Activated CD4-positive, alpha-beta memory T cell treated with anti-CD3 and anti-CD28 coated beads for 36 hours (primary cell): ENCODE measurements around the gene SIRPA. TPM values are rescaled to one million over a fixed set of nuclear protein-coding genes. Genes with fewer than 3 reads are reported as not detected.

ENCODE experiments used
- CTCF ChIA-PET: fragments of 350-600 bp; sonication (Branson Sonifier 250); formaldehyde crosslinking; loops from one replicate; lab custom pipeline; 2021; ENCODE audit warnings: antibody characterized with exemption, inconsistent platforms; lab: Charles Lee
- POLR2A ChIA-PET: fragments of 350-600 bp; sonication (Branson Sonifier 250); formaldehyde crosslinking; loops from one replicate; lab custom pipeline; 2021; ENCODE audit warnings: antibody characterized with exemption; lab: Charles Lee
- DNase-seq: peaks from one replicate; pipeline ENCODE4 v3.0.0-alpha.2; 2020
- H3K27ac Mint-ChIP-seq: one replicate; pipeline ENCODE4 v1.8.0; 2021; ENCODE audit warnings: mixed read lengths
- H3K27me3 Mint-ChIP-seq: one replicate; pipeline ENCODE4 v1.8.0; 2021; ENCODE audit warnings: mixed read lengths
- H3K36me3 Mint-ChIP-seq: one replicate; pipeline ENCODE4 v1.8.0; 2021; ENCODE audit warnings: mixed read lengths
- H3K4me1 Mint-ChIP-seq: one replicate; pipeline ENCODE4 v1.8.0; 2021; ENCODE audit warnings: low read depth, mixed read lengths
- H3K4me3 Mint-ChIP-seq: one replicate; pipeline ENCODE4 v1.8.0; 2021; ENCODE audit warnings: mild to moderate bottlenecking, mixed read lengths
- H3K9me3 Mint-ChIP-seq: one replicate; pipeline ENCODE4 v1.8.0; 2021; ENCODE audit warnings: mixed read lengths
- intact Hi-C: fragments of 100-400 bp; cut with micrococcal nuclease; formaldehyde crosslinking; loops from one replicate; pipeline ENCODE4 v1.15.1; 2023
- total RNA-seq, 2 experiments: library from RNA; stranded (reverse); gene quantifications; one replicate each; pipeline ENCODE4 v1.2.3, GENCODE V29; 2021

SIRPA gene
- total RNA-seq, 2 experiments from 2014 or later = not detected

GRCh38 chr20:1858871-1859270 is 36.3 kb upstream of the SIRPA start:
- Mint-ChIP-seq H3K4me3 (no peak overlapping the region), H3K4me1 (no peaks in the 10 kb centered on the region), H3K9me3 (no peaks in the 10 kb centered on the region), H3K36me3 (no peaks in the 10 kb centered on the region), H3K27ac (no peak overlapping the region), H3K27me3 (peaks cover 19% of the 10 kb centered on the region)
- CTCF ChIA-PET = no interaction called here
- intact Hi-C loops = no loop called here
- POLR2A ChIA-PET = no interaction called here
- no peak for DNase-seq

- no peak overlapping the region for H3K4me3 Mint-ChIP-seq
- H3K9me3 Mint-ChIP-seq = no peaks in the 10 kb centered on the region
- POLR2A ChIA-PET = no interaction called here
- no peak overlapping the region for H3K27ac Mint-ChIP-seq
- H3K27me3 Mint-ChIP-seq = peaks cover 19% of the 10 kb centered on the region
- intact Hi-C loops = no loop called here
- no peak for DNase-seq
- H3K36me3 Mint-ChIP-seq = no peaks in the 10 kb centered on the region
- no peaks in the 10 kb centered on the region for H3K4me1 Mint-ChIP-seq
- CTCF ChIA-PET = no interaction called here
These were observed 34.8 kb upstream of the SIRPA start for GRCh38 chr20:1860446-1860845.

GRCh38 chr20:1861347-1861976 is 33.7 kb upstream of the SIRPA start:
- POLR2A ChIA-PET = no interaction called here
- H3K36me3 Mint-ChIP-seq = no peaks in the 10 kb centered on the region

GRCh38 chr20:1861996-1862662 is 33.1 kb upstream of the SIRPA start:
- POLR2A ChIA-PET = no interaction called here

More at GRCh38 chr20:1861347-1861976, 33.7 kb upstream of the SIRPA start:
- Mint-ChIP-seq H3K4me3 (no peak overlapping the region), H3K27ac (no peak overlapping the region), H3K27me3 (peaks cover 18% of the 10 kb centered on the region), H3K4me1 (no peaks in the 10 kb centered on the region), H3K9me3 (no peaks in the 10 kb centered on the region)
- no peak for DNase-seq
- intact Hi-C loops = no loop called here
- CTCF ChIA-PET = no interaction called here

GRCh38 chr20:1862663-1863053 is 32.5 kb upstream of the SIRPA start:
- POLR2A ChIA-PET = no interaction called here
- H3K4me1 Mint-ChIP-seq = no peaks in the 10 kb centered on the region
- H3K27me3 Mint-ChIP-seq = peaks cover 21% of the 10 kb centered on the region
- no peak for DNase-seq
- H3K4me3 Mint-ChIP-seq = no peak overlapping the region
- H3K9me3 Mint-ChIP-seq = no peaks in the 10 kb centered on the region
- no peaks in the 10 kb centered on the region for H3K36me3 Mint-ChIP-seq
- intact Hi-C loops = no loop called here
- no peak overlapping the region for H3K27ac Mint-ChIP-seq
- CTCF ChIA-PET = no interaction called here

More at GRCh38 chr20:1861996-1862662, 33.1 kb upstream of the SIRPA start:
- H3K27me3 Mint-ChIP-seq = peaks cover 19% of the 10 kb centered on the region
- CTCF ChIA-PET = no interaction called here
- H3K9me3 Mint-ChIP-seq = no peaks in the 10 kb centered on the region
- H3K27ac Mint-ChIP-seq = no peak overlapping the region
- intact Hi-C loops = no loop called here
- H3K4me3 Mint-ChIP-seq = no peak overlapping the region
- no peaks in the 10 kb centered on the region for H3K4me1 Mint-ChIP-seq
- DNase-seq = no peak
- H3K36me3 Mint-ChIP-seq = no peaks in the 10 kb centered on the region

GRCh38 chr20:1863296-1863695 is 31.9 kb upstream of the SIRPA start:
- Mint-ChIP-seq H3K4me1 (no peaks in the 10 kb centered on the region), H3K9me3 (no peaks in the 10 kb centered on the region), H3K27ac (no peak overlapping the region), H3K36me3 (no peaks in the 10 kb centered on the region), H3K4me3 (no peak overlapping the region), H3K27me3 (peaks cover 21% of the 10 kb centered on the region)
- intact Hi-C loops = no loop called here
- no peak for DNase-seq
- CTCF ChIA-PET = no interaction called here
- POLR2A ChIA-PET = no interaction called here

- Mint-ChIP-seq H3K36me3 (no peaks in the 10 kb centered on the region), H3K4me1 (no peaks in the 10 kb centered on the region), H3K27me3 (peaks cover 24% of the 10 kb centered on the region), H3K9me3 (no peaks in the 10 kb centered on the region), H3K4me3 (no peak overlapping the region), H3K27ac (no peak overlapping the region)
- ChIA-PET POLR2A (no interaction called here), CTCF (no interaction called here)
- no peak for DNase-seq
- intact Hi-C loops = no loop called here
These were observed 28.4 kb upstream of the SIRPA start for GRCh38 chr20:1866834-1867233.

- Mint-ChIP-seq H3K27me3 (peaks cover 24% of the 10 kb centered on the region), H3K36me3 (no peaks in the 10 kb centered on the region), H3K9me3 (no peaks in the 10 kb centered on the region), H3K4me3 (no peak overlapping the region), H3K27ac (no peak overlapping the region), H3K4me1 (no peaks in the 10 kb centered on the region)
- no peak for DNase-seq
- POLR2A ChIA-PET = no interaction called here
- CTCF ChIA-PET = no interaction called here
- intact Hi-C loops = no loop called here
These were observed 27.5 kb upstream of the SIRPA start for GRCh38 chr20:1867495-1868260.

GRCh38 chr20:1868856-1869255 is 26.4 kb upstream of the SIRPA start:
- no peaks in the 10 kb centered on the region for H3K36me3 Mint-ChIP-seq
- H3K27ac Mint-ChIP-seq = no peak overlapping the region
- no peaks in the 10 kb centered on the region for H3K9me3 Mint-ChIP-seq
- H3K27me3 Mint-ChIP-seq = peaks cover 23% of the 10 kb centered on the region
- H3K4me3 Mint-ChIP-seq = no peak overlapping the region
- no peaks in the 10 kb centered on the region for H3K4me1 Mint-ChIP-seq
- POLR2A ChIA-PET = no interaction called here
- CTCF ChIA-PET = no interaction called here
- no peak for DNase-seq
- intact Hi-C loops = no loop called here

GRCh38 chr20:1870323-1870722 is 24.9 kb upstream of the SIRPA start:
- Mint-ChIP-seq H3K36me3 (no peaks in the 10 kb centered on the region), H3K4me1 (no peaks in the 10 kb centered on the region), H3K9me3 (no peaks in the 10 kb centered on the region), H3K4me3 (no peak overlapping the region), H3K27me3 (peaks cover 23% of the 10 kb centered on the region), H3K27ac (no peak overlapping the region)
- intact Hi-C loops = no loop called here
- no peak for DNase-seq
- ChIA-PET CTCF (no interaction called here), POLR2A (no interaction called here)

GRCh38 chr20:1870792-1871550 is 24.2 kb upstream of the SIRPA start:
- POLR2A ChIA-PET = no interaction called here
- CTCF ChIA-PET = no interaction called here

GRCh38 chr20:1871807-1872458 is 23.3 kb upstream of the SIRPA start:
- H3K4me3 Mint-ChIP-seq = no peak overlapping the region
- intact Hi-C loops = no loop called here
- H3K4me1 Mint-ChIP-seq = no peaks in the 10 kb centered on the region
- no peaks in the 10 kb centered on the region for H3K9me3 Mint-ChIP-seq
- peaks cover 20% of the 10 kb centered on the region for H3K27me3 Mint-ChIP-seq
- no peaks in the 10 kb centered on the region for H3K36me3 Mint-ChIP-seq
- ChIA-PET CTCF (no interaction called here), POLR2A (no interaction called here)
- H3K27ac Mint-ChIP-seq = no peak overlapping the region
- DNase-seq = peak; percentile 58

More at GRCh38 chr20:1870792-1871550, 24.2 kb upstream of the SIRPA start:
- Mint-ChIP-seq H3K9me3 (no peaks in the 10 kb centered on the region), H3K4me3 (no peak overlapping the region), H3K27me3 (peaks cover 20% of the 10 kb centered on the region), H3K4me1 (no peaks in the 10 kb centered on the region), H3K36me3 (no peaks in the 10 kb centered on the region), H3K27ac (no peak overlapping the region)
- DNase-seq = no peak
- intact Hi-C loops = no loop called here
